T47D (cell line): Measurements from ENCODE around the gene CHEK1.
A peak's percentile ranks its signal among the peaks of the same experiment; 100 is the strongest.
"Not testable (repeated sequence)": the region's sequence is repeated elsewhere in the genome, so short reads cannot be mapped to it uniquely, and the experiment has no call there.

Experiments used
- DNase-seq, 2 experiments: peaks; one replicate each; pipeline versions ENCODE4 v3.0.0 to v3.0.0-alpha.2; 2011 to 2012; ENCODE audit warnings: low read depth in 1 of 2, low spot score in 1 of 2
- JUND ChIP-seq: IDR thresholded peaks from 2 replicates; pipeline ENCODE4 v1.6.1; 2012; ENCODE audit warnings: low read depth
- in situ Hi-C: cut with HindIII; loops from 2 replicates; pipeline ENCODE4 v1.10.0; 2016; ENCODE audit warnings: low sequenced_read_pairs, low pct_unique_long_range_greater_than_20kb

The CHEK1 gene

DNA sequence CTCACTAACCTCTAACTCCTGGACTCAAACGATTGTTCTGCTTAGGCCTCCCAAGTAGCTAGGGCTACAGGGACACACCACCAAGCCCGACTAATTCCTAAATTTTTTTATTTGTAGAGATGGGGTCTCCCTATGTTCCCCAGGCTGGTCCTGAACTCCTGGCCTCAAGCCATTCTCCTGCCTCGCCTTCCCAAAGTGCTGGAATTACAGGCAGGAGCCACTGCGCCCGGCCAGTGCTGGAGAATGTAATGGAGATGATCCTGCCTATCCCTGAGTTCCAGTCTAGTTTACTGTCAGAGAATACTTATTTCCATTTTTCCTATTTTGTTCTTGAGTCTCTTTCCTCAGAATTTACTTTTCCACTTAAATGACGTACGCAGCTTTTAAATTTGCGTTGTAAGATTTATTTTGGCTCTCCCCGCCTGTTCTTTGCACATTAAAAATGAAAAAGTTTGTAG, at the start of gene CHEK1:
TSS of gene CHEK1 (plus strand) at position 408 of the 458 bp plus-strand sequence. CDS start 1,606 bp downstream, outside the sequence.
- DNase-seq = no peak
- no peak for TF ChIP-seq JUND
- in situ Hi-C loops = no loop called here

DNA sequence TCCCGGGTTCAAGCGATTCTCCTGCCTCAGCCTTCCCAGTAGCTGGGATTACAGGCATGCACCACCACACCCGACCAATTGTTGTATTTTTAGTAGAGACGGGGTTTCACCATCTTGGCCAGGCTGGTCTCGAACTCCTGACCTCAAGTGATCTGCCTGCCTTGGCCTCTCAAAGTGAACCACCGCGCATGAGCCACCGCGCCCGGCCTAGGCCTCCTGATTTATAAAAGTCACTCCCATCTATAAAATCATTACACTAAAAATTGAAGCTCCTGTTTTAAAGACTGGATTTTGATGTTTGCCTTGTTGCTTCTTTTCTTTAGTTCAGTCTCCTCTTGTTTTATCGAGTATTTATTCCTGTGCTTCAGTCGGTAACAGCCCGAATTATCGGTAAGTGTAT, 47.8 kb upstream of the CHEK1 start:
- DNase-seq, in situ Hi-C loops: not testable (repeated sequence)

GRCh38 chr11:125578783-125579182, 46.2 kb upstream of the CHEK1 start:
- no peak for DNase-seq
- TF ChIP-seq JUND = no peak
- in situ Hi-C loops = no loop called here

DNA sequence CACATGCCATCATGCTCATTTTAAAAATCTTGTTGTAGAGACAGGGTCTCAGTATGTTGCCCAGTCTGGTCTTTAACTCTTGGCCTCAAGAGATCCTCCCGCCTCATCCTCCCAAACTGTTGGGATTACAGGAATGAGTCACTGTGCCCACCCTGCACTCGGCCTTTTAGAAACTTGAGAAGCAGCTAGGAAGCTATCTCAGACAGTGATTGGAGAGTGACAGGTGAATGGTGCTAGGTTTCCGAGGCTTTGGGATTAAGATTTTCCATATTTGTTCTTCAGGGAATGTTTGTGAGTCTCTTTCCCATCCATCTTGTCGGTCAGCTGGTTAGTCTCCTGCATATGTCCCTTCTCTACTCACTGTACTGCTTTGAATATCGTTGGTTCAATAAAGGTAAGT, 45.2 kb upstream of the CHEK1 start:
- no peak for TF ChIP-seq JUND
- in situ Hi-C loops = no loop called here
- DNase-seq = no peak

DNA sequence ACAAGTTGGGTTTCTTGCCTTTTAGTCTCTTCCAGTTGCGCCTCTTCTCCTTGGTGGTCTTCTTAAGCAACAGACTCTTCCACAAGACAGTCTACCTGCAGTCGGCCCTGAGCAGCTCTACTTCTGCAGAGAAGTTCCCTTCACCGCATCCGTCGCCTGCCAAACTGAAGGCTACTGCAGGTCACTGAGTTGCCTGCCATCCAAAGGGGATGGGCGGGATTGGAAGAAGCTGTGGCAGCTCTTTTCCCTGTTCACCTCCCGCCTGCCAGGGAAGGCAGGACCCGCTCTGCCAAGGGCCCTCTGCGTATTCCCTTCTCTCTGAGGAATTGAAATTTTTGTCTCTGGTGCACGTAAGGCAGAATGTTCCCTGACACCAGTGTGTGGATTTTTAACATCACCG, 41.5 kb upstream of the CHEK1 start:
- no peak for DNase-seq
- no peak for TF ChIP-seq JUND
- in situ Hi-C loops = no loop called here

DNA sequence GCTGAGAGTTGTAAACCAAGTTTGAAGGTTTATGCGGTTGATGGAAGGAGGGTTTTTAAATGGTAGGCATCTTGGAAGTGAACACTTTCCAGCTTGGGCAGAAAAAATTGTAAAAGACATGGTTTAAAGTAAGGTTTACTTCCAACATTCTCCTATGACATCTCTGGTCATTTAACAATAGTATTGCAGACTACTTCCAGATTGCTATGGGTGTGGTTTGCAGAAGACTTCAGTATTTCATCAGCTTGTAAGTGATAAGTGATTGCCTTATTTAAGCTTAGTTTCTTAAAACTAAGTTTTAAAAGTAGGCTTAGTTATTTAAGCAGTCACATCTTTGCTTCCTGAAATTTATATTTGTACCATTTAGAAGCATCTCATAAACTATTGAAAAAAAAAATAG, 39.5 kb upstream of the CHEK1 start:
- no peak for TF ChIP-seq JUND
- in situ Hi-C loops = no loop called here
- DNase-seq = no peak

GRCh38 chr11:125586623-125587022, 38.3 kb upstream of the CHEK1 start:
- DNase-seq = no peak
- in situ Hi-C loops = no loop called here
- no peak for TF ChIP-seq JUND

GRCh38 chr11:125587480-125587879, 37.5 kb upstream of the CHEK1 start:
- in situ Hi-C loops = no loop called here

GRCh38 chr11:125588505-125588904, 36.5 kb upstream of the CHEK1 start:
- in situ Hi-C loops = no loop called here
- no peak for DNase-seq
- TF ChIP-seq JUND = no peak

More at GRCh38 chr11:125587480-125587879, 37.5 kb upstream of the CHEK1 start:
- no peak for TF ChIP-seq JUND
- DNase-seq = no peak

GRCh38 chr11:125591649-125592304, 33.2 kb upstream of the CHEK1 start:
- in situ Hi-C loops = no loop called here
- no peak for TF ChIP-seq JUND
- peak; percentile 41 to 64 for DNase-seq

DNA sequence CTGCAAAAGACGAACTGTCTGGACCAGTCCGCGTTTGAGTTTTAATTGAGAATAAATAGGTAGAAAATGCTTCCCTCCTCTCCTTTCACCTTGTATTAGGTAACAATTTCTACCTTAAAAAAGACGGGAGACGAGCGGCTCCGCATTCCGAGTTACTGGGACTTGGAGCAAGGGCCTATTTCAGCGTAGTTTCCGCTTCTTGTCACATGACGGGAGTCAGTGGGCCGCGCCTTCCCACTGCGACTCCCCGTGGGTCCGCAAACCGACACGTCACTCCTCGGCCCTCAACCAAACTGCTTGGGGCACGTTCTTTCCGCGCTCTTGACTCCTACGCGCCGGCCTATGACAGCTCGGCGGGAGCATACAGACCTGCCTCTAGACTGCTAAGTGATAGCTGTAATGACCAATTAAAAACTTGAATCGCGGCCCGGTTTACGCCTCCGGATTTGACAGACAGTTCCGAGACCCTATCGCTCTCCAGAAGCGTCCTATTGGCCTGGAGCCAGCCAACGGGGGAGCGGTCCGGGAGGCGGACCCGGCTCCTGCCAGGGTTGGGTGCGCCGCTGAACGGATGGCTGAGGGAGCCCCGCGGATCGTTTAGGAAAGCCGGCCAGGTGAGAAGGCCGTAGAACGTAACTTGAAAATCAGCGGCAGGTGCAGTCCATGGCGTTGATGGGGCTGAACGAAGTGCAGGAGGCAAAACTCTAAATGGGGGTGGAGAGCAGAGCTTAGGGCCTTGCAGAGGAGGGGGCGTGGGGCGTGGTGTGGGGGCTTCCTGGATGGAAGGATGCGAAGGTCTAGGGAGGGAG, 32.5 kb upstream of the CHEK1 start, which contains the start of gene STT3A:
TSS of gene STT3A (plus strand) at position 548 of the 809 bp plus-strand sequence. CDS start 3,064 bp downstream, outside the sequence.
- peak; percentile 99 to 100 for DNase-seq
- in situ Hi-C loops = no loop called here
- no peak for TF ChIP-seq JUND

DNA sequence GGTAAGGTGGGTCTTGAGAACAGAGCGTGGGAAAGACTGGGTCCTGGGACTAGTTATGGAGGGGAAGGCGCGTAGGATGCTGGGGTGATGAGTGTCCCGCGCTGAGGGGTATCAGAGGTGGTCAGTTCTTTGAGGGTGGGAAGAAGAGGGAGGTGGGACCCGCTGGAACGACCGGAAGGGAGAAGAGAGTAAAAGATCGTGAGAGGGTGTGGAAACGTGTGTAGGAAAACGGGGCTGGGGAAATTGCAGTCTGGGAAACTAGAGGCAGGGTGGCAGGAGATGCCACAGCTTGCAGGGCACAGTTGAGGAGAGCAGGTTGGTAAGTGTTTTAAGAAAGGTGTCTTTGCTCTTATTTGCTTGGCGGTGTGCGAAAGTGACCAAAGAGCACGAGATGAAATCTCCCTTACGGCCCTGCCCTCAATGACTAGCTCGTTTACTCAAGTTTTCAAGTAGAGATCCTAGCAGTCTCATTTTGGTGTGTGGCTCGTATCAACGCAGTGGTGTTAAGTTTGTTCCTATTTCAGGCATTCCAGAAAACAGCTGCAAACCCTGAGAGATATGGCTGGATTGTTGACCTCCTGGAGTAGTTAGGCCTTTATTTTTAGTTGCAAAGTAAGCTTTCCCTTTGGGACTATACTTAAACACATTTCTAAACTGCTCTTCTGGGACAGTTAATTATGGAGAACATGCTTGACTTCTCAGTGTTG, 31.7 kb upstream of the CHEK1 start:
- in situ Hi-C loops = no loop called here
- TF ChIP-seq JUND = no peak
- DNase-seq = peak in 1 of 2 experiments; percentile 72

GRCh38 chr11:125594958-125595357, 30.0 kb upstream of the CHEK1 start:
- in situ Hi-C loops = no loop called here
- TF ChIP-seq JUND = no peak
- no peak for DNase-seq
